ENCODE results near the gene GRM7. TPM values are rescaled to one million over a fixed set of nuclear protein-coding genes. Genes with fewer than 3 reads are reported as not detected.

Gene GRM7
- total RNA-seq, 2 experiments from 2014 or later: not detected

- Mint-ChIP-seq H3K9me3 (peaks cover 4% of the 10 kb centered on the region), H3K4me3 (no peak overlapping the region), H3K27me3 (peaks cover 4% of the 10 kb centered on the region), H3K36me3 (ENCODE audit: low read depth) (no peaks in the 10 kb centered on the region), H3K4me1 (ENCODE audit: low read depth) (no peaks in the 10 kb centered on the region), H3K27ac (no peak overlapping the region)
- intact Hi-C loops (cut with DNase I, micrococcal nuclease): no loop called here
- ATAC-seq (ENCODE audit: poor library complexity) (no peak), DNase-seq (no peak)
- Histone ChIP-seq H3K4me1 (ENCODE audit: insufficient read depth, low read length) (no peaks in the 10 kb centered on the region), H3K9me3 (ENCODE audit: control insufficient read depth in 1 of 2, insufficient read depth in 1 of 2, low read length in 2 of 2) (no peaks in the 10 kb centered on the region), H3K27ac (ENCODE audit: low read depth in 1 of 2, low read length in 2 of 2) (no peak overlapping the region), H3K36me3 (ENCODE audit: insufficient read depth, low read length) (no peaks in the 10 kb centered on the region), H3K4me3 (ENCODE audit: low read length) (no peak overlapping the region), H3K27me3 (ENCODE audit: control insufficient read depth in 1 of 2, insufficient read depth in 2 of 2, low read length in 2 of 2) (no peaks in the 10 kb centered on the region)
- ChIA-PET POLR2A (no interaction called here), CTCF (no interaction called here)
- TF ChIP-seq CTCF (IDR thresholded peaks at IDR 0.05): no peak
These were observed 884.8 kb downstream of the GRM7 start for GRCh38 chr3:7745711-7746110.

- Histone ChIP-seq H3K27ac (ENCODE audit: low read depth in 1 of 2, low read length in 2 of 2) (no peak overlapping the region), H3K36me3 (ENCODE audit: insufficient read depth, low read length) (no peaks in the 10 kb centered on the region), H3K9me3 (ENCODE audit: control insufficient read depth in 1 of 2, insufficient read depth in 1 of 2, low read length in 2 of 2) (no peaks in the 10 kb centered on the region), H3K4me3 (ENCODE audit: low read length) (no peak overlapping the region), H3K27me3 (ENCODE audit: control insufficient read depth in 1 of 2, insufficient read depth in 2 of 2, low read length in 2 of 2) (no peaks in the 10 kb centered on the region), H3K4me1 (ENCODE audit: insufficient read depth, low read length) (no peaks in the 10 kb centered on the region)
- DNase-seq: no peak
- ATAC-seq (ENCODE audit: poor library complexity): no peak
- ChIA-PET POLR2A (no interaction called here), CTCF (no interaction called here)
- Mint-ChIP-seq H3K4me3 (no peak overlapping the region), H3K4me1 (ENCODE audit: low read depth) (no peaks in the 10 kb centered on the region), H3K27me3 (peaks cover 1% of the 10 kb centered on the region), H3K36me3 (ENCODE audit: low read depth) (no peaks in the 10 kb centered on the region), H3K9me3 (peaks cover 4% of the 10 kb centered on the region), H3K27ac (no peak overlapping the region)
- intact Hi-C loops (cut with DNase I, micrococcal nuclease): no loop called here
- TF ChIP-seq CTCF (IDR thresholded peaks at IDR 0.05): no peak
These were observed 889.2 kb downstream of the GRM7 start for GRCh38 chr3:7749931-7750695.

- POLR2A ChIA-PET: no interaction called here
- intact Hi-C loops (cut with DNase I, micrococcal nuclease): no loop called here
These were observed 891.1 kb downstream of the GRM7 start for GRCh38 chr3:7752005-7752404.

More at GRCh38 chr3:7752005-7752404, 891.1 kb downstream of the GRM7 start:
- no peak overlapping the region for H3K27ac Mint-ChIP-seq
- CTCF ChIA-PET: no interaction called here
- ATAC-seq (ENCODE audit: poor library complexity) (no peak), DNase-seq (no peak)
- H3K4me3 Mint-ChIP-seq: no peak overlapping the region
- Histone ChIP-seq H3K4me1 (ENCODE audit: insufficient read depth, low read length) (no peaks in the 10 kb centered on the region), H3K27me3 (ENCODE audit: control insufficient read depth in 1 of 2, insufficient read depth in 2 of 2, low read length in 2 of 2) (no peaks in the 10 kb centered on the region), H3K36me3 (ENCODE audit: insufficient read depth, low read length) (no peaks in the 10 kb centered on the region), H3K27ac (ENCODE audit: low read depth in 1 of 2, low read length in 2 of 2) (no peak overlapping the region), H3K9me3 (ENCODE audit: control insufficient read depth in 1 of 2, insufficient read depth in 1 of 2, low read length in 2 of 2) (no peaks in the 10 kb centered on the region), H3K4me3 (ENCODE audit: low read length) (no peak overlapping the region)
- peaks cover 4% of the 10 kb centered on the region for H3K9me3 Mint-ChIP-seq
- no peaks in the 10 kb centered on the region for H3K36me3 Mint-ChIP-seq (ENCODE audit: low read depth)
- no peaks in the 10 kb centered on the region for H3K4me1 Mint-ChIP-seq (ENCODE audit: low read depth)
- no peak for TF ChIP-seq CTCF (IDR thresholded peaks at IDR 0.05)
- H3K27me3 Mint-ChIP-seq: no peaks in the 10 kb centered on the region
